IMR-90 (cell line): ENCODE results near the gene BRCA2. TPM values are rescaled to one million over a fixed set of nuclear protein-coding genes. Genes with fewer than 3 reads are reported as not detected.

ENCODE experiments used
- ATAC-seq: fragments of 200-7000 bp; cut with Tn5 transposase; 2 replicates; pipeline ENCODE4 v1.9.1; 2020; ENCODE audit warnings: low read depth, mild to moderate bottlenecking, moderate library complexity
- BruUV-seq: library from RNA; stranded (reverse); fragments of 400-500 nt; replicated peaks from 2 replicates; lab custom pipeline; 2021; lab: Mats Ljungman, UMichigan
- CTCF ChIA-PET: fragments of 300-600 bp; formaldehyde crosslinking; extraction: SDS; loops from one replicate; lab custom pipeline; 2021; ENCODE audit warnings: antibody characterized with exemption; lab: Yijun Ruan, JAX
- POLR2A ChIA-PET: fragments of 300-600 bp; sonication (Branson Sonifier 250); formaldehyde crosslinking; loops from one replicate; lab custom pipeline; 2022; ENCODE audit warnings: antibody characterized with exemption; ENCODE audit not compliant: unreplicated experiment; lab: Charles Lee
- DNase-seq: peaks from one replicate; pipeline ENCODE4 v3.0.0; 2013
- H2AFZ ChIP-seq: replicated peaks from 2 replicates; pipeline ENCODE3; 2013; ENCODE audit warnings: low read length, mild to moderate bottlenecking; ENCODE audit not compliant: poor library complexity
- H2AK5ac ChIP-seq: 2 replicates; pipeline ENCODE4 v1.6.1; 2013; ENCODE audit warnings: low read depth, low read length, inconsistent platforms
- H2AK9ac ChIP-seq: replicated peaks from 2 replicates; pipeline ENCODE3; 2013; ENCODE audit warnings: mild to moderate bottlenecking, low read depth, low read length, moderate library complexity; ENCODE audit not compliant: poor library complexity
- H2BK120ac ChIP-seq: 2 replicates; pipeline ENCODE4 v1.6.1; 2013; ENCODE audit warnings: low read depth, low read length, inconsistent platforms
- H2BK15ac ChIP-seq: 3 replicates; pipeline ENCODE4 v1.6.1; 2013; ENCODE audit warnings: low read depth, low read length, inconsistent platforms
- H2BK20ac ChIP-seq: 2 replicates; pipeline ENCODE4 v1.6.1; 2013; ENCODE audit warnings: low read depth, mild to moderate bottlenecking, inconsistent platforms, low read length, moderate library complexity
- H2BK5ac ChIP-seq: 2 replicates; pipeline ENCODE4 v1.6.1; 2013; ENCODE audit warnings: mild to moderate bottlenecking, low read depth, low read length, inconsistent platforms; ENCODE audit not compliant: poor library complexity, severe bottlenecking
- H3K14ac ChIP-seq: replicated peaks from 2 replicates; pipeline ENCODE4 v1.6.1; 2013; ENCODE audit warnings: low read depth, low read length, inconsistent platforms
- H3K18ac ChIP-seq: 2 replicates; pipeline ENCODE4 v1.6.1; 2013; ENCODE audit warnings: low read depth, low read length, control low read depth
- H3K23ac ChIP-seq: 2 replicates; pipeline ENCODE4 v1.6.1; 2013; ENCODE audit warnings: low read depth, low read length, inconsistent platforms
- H3K27ac ChIP-seq: 2 replicates; pipeline ENCODE4 v1.5.1; 2013; ENCODE audit warnings: mild to moderate bottlenecking, control low read depth, low read length; ENCODE audit not compliant: insufficient read depth
- H3K27me3 ChIP-seq: 2 replicates; pipeline ENCODE4 v1.6.1; 2013; ENCODE audit warnings: low read length; ENCODE audit not compliant: control insufficient read depth, insufficient read depth
- H3K36me3 ChIP-seq: 2 replicates; pipeline ENCODE4 v1.6.1; 2013; ENCODE audit warnings: low read length, mixed read lengths; ENCODE audit not compliant: control insufficient read depth, insufficient read depth
- H3K4ac ChIP-seq: 2 replicates; pipeline ENCODE4 v1.6.1; 2013; ENCODE audit warnings: low read depth, low read length, inconsistent platforms
- H3K4me1 ChIP-seq: 2 replicates; pipeline ENCODE4 v1.6.1; 2013; ENCODE audit warnings: low read length, mixed read lengths; ENCODE audit not compliant: control insufficient read depth, insufficient read depth
- H3K4me2 ChIP-seq: 2 replicates; pipeline ENCODE4 v1.6.1; 2013; ENCODE audit warnings: low read depth, mild to moderate bottlenecking, control low read depth, low read length, moderate library complexity
- H3K4me3 ChIP-seq: 2 replicates; pipeline ENCODE4 v1.5.1; 2013; ENCODE audit warnings: low read depth, mild to moderate bottlenecking, control low read depth, low read length, moderate library complexity; ENCODE audit not compliant: insufficient read depth
- H3K56ac ChIP-seq: 2 replicates; pipeline ENCODE4 v1.6.1; 2013; ENCODE audit warnings: low read length, inconsistent platforms; ENCODE audit not compliant: insufficient read depth; ENCODE audit errors: extremely low read depth
- H3K79me1 ChIP-seq, 2 experiments: 2 replicates each; pipeline ENCODE4 v1.6.1; 2013; ENCODE audit warnings: low read length in 2 of 2, inconsistent platforms in 1 of 2, low read depth in 1 of 2
- H3K9ac ChIP-seq: 2 replicates; pipeline ENCODE4 v1.6.1; 2013; ENCODE audit warnings: low read depth, low read length, control low read depth
- H3K9me1 ChIP-seq: 2 replicates; pipeline ENCODE4 v1.6.1; 2013; ENCODE audit warnings: low read length, inconsistent platforms; ENCODE audit not compliant: insufficient read depth
- H3K9me3 ChIP-seq: 2 replicates; pipeline ENCODE4 v1.6.1; 2013; ENCODE audit warnings: low read length; ENCODE audit not compliant: control insufficient read depth, insufficient read depth
- H4K20me1 ChIP-seq: 2 replicates; pipeline ENCODE4 v1.6.1; 2013; ENCODE audit warnings: low read length, inconsistent platforms; ENCODE audit not compliant: insufficient read depth
- H4K5ac ChIP-seq: 2 replicates; pipeline ENCODE4 v1.6.1; 2013; ENCODE audit warnings: mild to moderate bottlenecking, low read depth, low read length, control low read depth
- H4K8ac ChIP-seq, 2 experiments: 2 replicates each; pipeline ENCODE4 v1.6.1; 2013; ENCODE audit warnings: low read depth in 2 of 2, low read length in 2 of 2, control low read depth in 1 of 2, inconsistent platforms in 1 of 2
- H4K91ac ChIP-seq: 2 replicates; pipeline ENCODE4 v1.6.1; 2013; ENCODE audit warnings: low read depth, low read length, inconsistent platforms; ENCODE audit not compliant: insufficient read depth
- BHLHE40 ChIP-seq: fragments of 150-350 bp; IDR thresholded peaks from 2 replicates; pipeline ENCODE4 v1.6.1; 2016; ENCODE audit warnings: mild to moderate bottlenecking, low read depth, low read length
- CEBPB ChIP-seq: IDR thresholded peaks from 2 replicates; pipeline ENCODE4 v1.6.1; 2012; ENCODE audit warnings: low read depth, low read length, improper control_type of control experiment
- WGBS, 2 experiments: methylation state at CpG; one replicate each; pipeline versions ENCODE4 v1.1.5 to v1.1.7; 2013; ENCODE audit warnings: missing lambda C conversion rate in 2 of 2; ENCODE audit not compliant: insufficient read length in 1 of 2; ENCODE audit errors: extremely low coverage in 2 of 2; 5-methylcytosine and 5-hydroxymethylcytosine counted together
- dilution Hi-C: fragments of 300-500 bp; cut with HindIII; formaldehyde crosslinking; loops from one replicate; pipeline ENCODE4 v1.14.3; 2018; ENCODE audit warnings: low sequenced_read_pairs; ENCODE audit not compliant: unreplicated experiment
- in situ Hi-C: fragments of 300-500 bp; cut with MboI; formaldehyde crosslinking; loops from 3 replicates; pipeline ENCODE4 v1.14.3; 2019; ENCODE audit warnings: low sequenced_read_pairs, inconsistent platforms, mixed read lengths
- intact Hi-C: fragments of 100-400 bp; cut with micrococcal nuclease; formaldehyde crosslinking; loops from 2 replicates; pipeline ENCODE4 v1.10.0; 2022
- polyA plus RNA-seq, 3 experiments: library from polyadenylated mRNA; depleted of rRNA; stranded (reverse); fragments of >200 nt; gene quantifications; 2 replicates each; pipeline ENCODE4 v1.2.3, GENCODE V29; 2012; ENCODE audit warnings: low replicate concordance in 1 of 3
- total RNA-seq: library from RNA; depleted of rRNA; stranded (reverse); fragments of >200 nt; gene quantifications from 2 replicates; pipeline ENCODE4 v1.2.3, GENCODE V29; 2012

BRCA2 gene
- total and polyA plus RNA-seq, 2 of the 4 experiments (the other 2 are of a cell fraction) = 2.0 to 9.7 TPM

DNA sequence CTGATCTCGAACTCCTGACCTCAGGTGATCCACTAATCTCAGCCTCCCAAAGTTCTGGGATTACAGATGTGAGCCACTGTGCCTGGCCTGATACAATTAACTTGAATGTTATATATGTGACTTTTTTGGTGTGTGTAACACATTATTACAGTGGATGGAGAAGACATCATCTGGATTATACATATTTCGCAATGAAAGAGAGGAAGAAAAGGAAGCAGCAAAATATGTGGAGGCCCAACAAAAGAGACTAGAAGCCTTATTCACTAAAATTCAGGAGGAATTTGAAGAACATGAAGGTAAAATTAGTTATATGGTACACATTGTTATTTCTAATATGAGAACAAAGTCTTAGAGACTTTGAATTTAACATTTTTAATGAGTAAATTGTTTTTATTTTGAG is 55.5 kb downstream of the BRCA2 start:
- no peaks in the 10 kb centered on the region for H4K20me1 ChIP-seq
- no peak overlapping the region for H2BK120ac ChIP-seq
- intact Hi-C loops (no loop called here), in situ Hi-C loops (no loop called here), dilution Hi-C loops (no loop called here)
- no peak overlapping the region for H2BK15ac ChIP-seq
- no peak overlapping the region for H4K8ac ChIP-seq
- WGBS, 2 experiments = no CpG with 5 or more reads among the region's 2 CpGs
- no peak overlapping the region for H2BK20ac ChIP-seq
- no peak overlapping the region for H3K4me2 ChIP-seq
- H2BK5ac ChIP-seq = no peak overlapping the region
- ChIA-PET POLR2A (no interaction called here), CTCF (no interaction called here)
- no peak overlapping the region for H4K91ac ChIP-seq
- no TSS peak for BruUV-seq
- ATAC-seq (no peak), DNase-seq (no peak)
- no peak overlapping the region for H3K27ac ChIP-seq
- H3K14ac ChIP-seq = no peak overlapping the region
- H3K36me3 ChIP-seq = no peaks in the 10 kb centered on the region
- no peak overlapping the region for H2AFZ ChIP-seq
- no peak overlapping the region for H3K9ac ChIP-seq
- no peaks in the 10 kb centered on the region for H3K79me1 ChIP-seq
- no peak overlapping the region for H4K5ac ChIP-seq
- no peaks in the 10 kb centered on the region for H3K9me1 ChIP-seq
- H3K18ac ChIP-seq = no peak overlapping the region
- H3K4ac ChIP-seq = no peak overlapping the region
- H3K4me3 ChIP-seq = no peak overlapping the region
- peak; percentile 81 for TF ChIP-seq CEBPB
- TF ChIP-seq BHLHE40 = no peak
- no peaks in the 10 kb centered on the region for H3K9me3 ChIP-seq
- H3K56ac ChIP-seq = no peak overlapping the region
- H2AK9ac ChIP-seq = no peak overlapping the region
- H3K27me3 ChIP-seq = no peaks in the 10 kb centered on the region
- H2AK5ac ChIP-seq = no peak overlapping the region
- H3K23ac ChIP-seq = no peak overlapping the region
- no peaks in the 10 kb centered on the region for H3K4me1 ChIP-seq
